Neural cell (in vitro differentiated cells): ENCODE data around the gene SH3RF3.

Experiments
- CTCF ChIP-seq: fragments of 450-650 bp; IDR thresholded peaks from 2 replicates; pipeline ENCODE4 v1.5.1; 2014; ENCODE audit warnings: antibody characterized with exemption, mild to moderate bottlenecking, moderate library complexity; ENCODE audit not compliant: poor library complexity, severe bottlenecking
- EP300 ChIP-seq: fragments of 450-650 bp; conservative IDR thresholded peaks from 2 replicates; pipeline ENCODE4 v1.6.1; 2014; ENCODE audit warnings: antibody characterized with exemption, mild to moderate bottlenecking, moderate library complexity; ENCODE audit not compliant: poor library complexity, severe bottlenecking
- EZH2 ChIP-seq: fragments of 200-600, 300-800 bp; shearing (Covaris generic), sonication (generic); IDR thresholded peaks from 2 replicates; pipeline ENCODE4 v1.6.1; 2014; ENCODE audit warnings: antibody characterized with exemption, low read length, borderline replicate concordance, mild to moderate bottlenecking; ENCODE audit not compliant: insufficient read depth, poor library complexity, severe bottlenecking
- MXI1 ChIP-seq: fragments of 450-650 bp; conservative IDR thresholded peaks from 2 replicates; pipeline ENCODE4 v1.6.1; 2014; ENCODE audit warnings: antibody characterized with exemption, mild to moderate bottlenecking; ENCODE audit not compliant: poor library complexity, severe bottlenecking
- POLR2AphosphoS5 ChIP-seq: IDR thresholded peaks from 2 replicates; pipeline ENCODE4 v1.6.1; 2012
- RAD21 ChIP-seq: fragments of 450-650 bp; conservative IDR thresholded peaks from 2 replicates; pipeline ENCODE4 v1.6.1; 2014; ENCODE audit warnings: antibody characterized with exemption, mild to moderate bottlenecking, moderate library complexity
- TAF1 ChIP-seq: IDR thresholded peaks from 2 replicates; pipeline ENCODE4 v1.6.1; 2012; ENCODE audit warnings: low read depth

GRCh38 chr2:109527079-109527478 is 398.1 kb downstream of the SH3RF3 start:
- TF ChIP-seq CTCF, result no peak
- no peak for TF ChIP-seq TAF1
- TF ChIP-seq EP300, result no peak
- no peak for TF ChIP-seq MXI1
- no peak for TF ChIP-seq RAD21
- TF ChIP-seq POLR2AphosphoS5, result no peak
- no peak for TF ChIP-seq EZH2
